Measurements from ENCODE around the gene NRXN3. TPM values are rescaled to one million over a fixed set of nuclear protein-coding genes. Genes with fewer than 3 reads are reported as not detected.

The NRXN3 gene
- polyA plus RNA-seq, 1 experiment: 7.0 TPM

DNA sequence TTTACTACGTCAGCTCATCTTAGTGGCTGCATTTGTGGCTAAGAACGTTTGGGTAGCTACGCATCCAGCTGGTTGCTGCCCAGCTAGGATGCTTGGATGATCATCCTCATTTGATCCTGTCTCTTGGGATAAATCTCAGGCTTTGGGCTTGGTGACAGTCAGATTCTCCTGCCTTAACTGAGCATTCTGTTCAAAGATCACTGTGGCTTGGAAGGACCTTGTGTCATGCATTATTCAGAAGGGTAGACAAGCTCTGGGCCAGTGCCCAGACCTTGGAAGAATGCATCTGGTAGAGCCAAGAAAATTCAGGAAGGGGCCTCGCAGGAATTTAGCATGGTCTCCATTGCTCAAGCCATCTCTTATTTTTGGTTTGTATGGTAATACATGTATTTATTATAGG, 188.4 kb downstream of the NRXN3 start:
- TF ChIP-seq, protein P1, sequence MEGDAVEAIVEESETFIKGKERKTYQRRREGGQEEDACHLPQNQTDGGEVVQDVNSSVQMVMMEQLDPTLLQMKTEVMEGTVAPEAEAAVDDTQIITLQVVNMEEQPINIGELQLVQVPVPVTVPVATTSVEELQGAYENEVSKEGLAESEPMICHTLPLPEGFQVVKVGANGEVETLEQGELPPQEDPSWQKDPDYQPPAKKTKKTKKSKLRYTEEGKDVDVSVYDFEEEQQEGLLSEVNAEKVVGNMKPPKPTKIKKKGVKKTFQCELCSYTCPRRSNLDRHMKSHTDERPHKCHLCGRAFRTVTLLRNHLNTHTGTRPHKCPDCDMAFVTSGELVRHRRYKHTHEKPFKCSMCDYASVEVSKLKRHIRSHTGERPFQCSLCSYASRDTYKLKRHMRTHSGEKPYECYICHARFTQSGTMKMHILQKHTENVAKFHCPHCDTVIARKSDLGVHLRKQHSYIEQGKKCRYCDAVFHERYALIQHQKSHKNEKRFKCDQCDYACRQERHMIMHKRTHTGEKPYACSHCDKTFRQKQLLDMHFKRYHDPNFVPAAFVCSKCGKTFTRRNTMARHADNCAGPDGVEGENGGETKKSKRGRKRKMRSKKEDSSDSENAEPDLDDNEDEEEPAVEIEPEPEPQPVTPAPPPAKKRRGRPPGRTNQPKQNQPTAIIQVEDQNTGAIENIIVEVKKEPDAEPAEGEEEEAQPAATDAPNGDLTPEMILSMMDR (IDR thresholded peaks at IDR 0.05; ENCODE audit: insufficient read depth, low read depth, low read length): no peak
- CTCF ChIA-PET: no interaction called here
- Histone ChIP-seq H3K4me3 (ENCODE audit: low read depth, low read length) (no peak overlapping the region), H3K27me3 (ENCODE audit: control insufficient read depth, insufficient read depth, low read length) (no peaks in the 10 kb centered on the region), H3K36me3 (ENCODE audit: control insufficient read depth, insufficient read depth, low read length) (no peaks in the 10 kb centered on the region)
- POLR2A ChIA-PET: no interaction called here
- DNase-seq (ENCODE audit: low read depth): no peak

DNA sequence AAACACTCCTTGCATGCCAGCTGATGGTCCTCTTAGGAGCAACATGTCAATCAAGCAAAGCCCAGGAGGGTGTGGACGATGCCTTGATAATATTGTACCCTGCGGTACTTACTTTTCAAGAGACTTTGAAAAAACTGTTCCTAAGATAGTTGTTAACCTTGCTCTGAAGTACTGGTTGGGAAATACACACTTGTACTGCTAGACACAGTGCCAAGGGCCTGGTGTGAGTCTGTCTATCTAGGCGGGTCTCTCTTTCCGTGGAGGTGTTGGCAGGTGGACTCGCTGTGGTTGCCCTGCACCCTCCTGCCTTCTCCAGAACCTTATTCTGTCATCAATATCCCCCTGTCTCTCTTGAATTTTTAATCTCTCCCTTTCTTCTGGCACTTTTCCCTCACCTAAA, 189.4 kb downstream of the NRXN3 start:
- Histone ChIP-seq H3K27me3 (ENCODE audit: control insufficient read depth, insufficient read depth, low read length) (no peaks in the 10 kb centered on the region), H3K36me3 (ENCODE audit: control insufficient read depth, insufficient read depth, low read length) (no peaks in the 10 kb centered on the region), H3K4me3 (ENCODE audit: low read depth, low read length) (no peak overlapping the region)
- CTCF ChIA-PET: no interaction called here
- TF ChIP-seq, protein P1 (IDR thresholded peaks at IDR 0.05; ENCODE audit: insufficient read depth, low read depth, low read length): no peak
- DNase-seq (ENCODE audit: low read depth): no peak
- POLR2A ChIA-PET: no interaction called here

DNA sequence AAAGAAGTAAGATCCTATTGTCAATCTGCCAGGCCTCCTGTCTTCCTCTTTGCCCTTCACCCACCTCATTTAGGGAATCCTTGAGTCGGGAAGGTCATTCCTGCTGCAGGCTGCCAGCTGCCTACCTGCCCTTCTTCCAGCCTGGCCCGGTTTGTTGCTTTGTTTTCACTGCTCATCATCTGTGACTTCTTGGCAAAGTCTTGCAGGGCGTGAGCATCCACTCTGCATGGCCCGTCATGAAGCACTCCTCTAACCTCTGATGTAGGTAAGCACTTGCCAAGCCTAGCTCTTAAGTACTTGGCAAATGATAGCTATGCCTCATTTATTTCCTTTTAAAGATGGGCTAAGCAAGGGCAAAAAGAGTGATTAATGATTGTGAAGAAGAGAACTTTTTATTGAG, 192.8 kb downstream of the NRXN3 start:
- POLR2A ChIA-PET: no interaction called here
- DNase-seq (ENCODE audit: low read depth): no peak
- Histone ChIP-seq H3K4me3 (ENCODE audit: low read depth, low read length) (no peak overlapping the region), H3K36me3 (ENCODE audit: control insufficient read depth, insufficient read depth, low read length) (no peaks in the 10 kb centered on the region), H3K27me3 (ENCODE audit: control insufficient read depth, insufficient read depth, low read length) (no peaks in the 10 kb centered on the region)
- CTCF ChIA-PET: interaction anchor here (0.6 kb wide), 1 partner anchor 20 kb away, joined by 3 read pairs; no protein-coding TSS in a partner anchor
- TF ChIP-seq, protein P1 (IDR thresholded peaks at IDR 0.05; ENCODE audit: insufficient read depth, low read depth, low read length): no peak

DNA sequence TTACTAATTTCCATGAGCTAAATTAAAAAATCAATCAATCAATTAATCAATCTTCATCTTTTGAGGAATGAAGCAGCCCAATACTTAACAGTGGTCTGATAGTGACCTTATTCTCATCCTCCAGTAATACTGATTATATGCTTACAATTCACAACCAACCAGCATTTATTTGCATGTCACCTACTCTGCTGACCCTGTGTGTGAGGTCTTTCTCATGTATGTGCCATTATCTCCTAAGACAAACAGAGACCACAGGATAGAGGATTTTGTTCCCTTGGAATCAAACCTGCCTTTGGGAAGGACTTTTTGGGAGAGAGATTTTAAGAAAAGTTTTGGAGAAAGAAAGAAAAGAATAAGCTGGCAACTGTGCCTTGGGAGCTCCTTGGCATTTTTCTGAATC, 197.2 kb downstream of the NRXN3 start:
- TF ChIP-seq, protein P1 (IDR thresholded peaks at IDR 0.05; ENCODE audit: insufficient read depth, low read depth, low read length): no peak
- POLR2A ChIA-PET: no interaction called here
- CTCF ChIA-PET: no interaction called here
- H3K4me3 ChIP-seq (ENCODE audit: low read depth, low read length): no peak overlapping the region
- no peaks in the 10 kb centered on the region for H3K27me3 ChIP-seq (ENCODE audit: control insufficient read depth, insufficient read depth, low read length)
- no peak for DNase-seq (ENCODE audit: low read depth)
- no peaks in the 10 kb centered on the region for H3K36me3 ChIP-seq (ENCODE audit: control insufficient read depth, insufficient read depth, low read length)

DNA sequence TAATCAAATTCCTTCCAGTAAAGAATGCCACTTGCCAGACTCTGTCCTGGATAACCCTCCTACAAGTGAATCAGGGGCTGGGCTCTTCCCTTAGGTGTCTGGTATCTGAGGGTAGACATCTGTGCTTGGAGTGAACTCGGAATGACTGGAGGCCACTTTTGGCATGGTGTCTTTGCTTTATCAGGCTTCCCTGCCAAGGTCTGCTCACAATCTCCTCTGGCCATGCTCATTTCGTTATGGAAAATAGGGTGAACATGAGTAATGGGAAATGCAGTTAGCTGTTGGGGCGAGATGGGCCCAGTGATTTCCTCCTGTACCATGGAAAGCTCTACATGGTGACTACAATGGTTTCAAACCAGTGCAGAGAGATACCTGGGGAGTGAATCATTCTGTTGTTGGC, 212.9 kb downstream of the NRXN3 start:
- H3K27me3 ChIP-seq (ENCODE audit: control insufficient read depth, insufficient read depth, low read length): no peaks in the 10 kb centered on the region
- no peaks in the 10 kb centered on the region for H3K36me3 ChIP-seq (ENCODE audit: control insufficient read depth, insufficient read depth, low read length)
- CTCF ChIA-PET: interaction anchor here (0.6 kb wide), 1 partner anchor 20 kb away, joined by 3 read pairs; no protein-coding TSS in a partner anchor
- DNase-seq (ENCODE audit: low read depth): no peak
- H3K4me3 ChIP-seq (ENCODE audit: low read depth, low read length): no peak overlapping the region
- POLR2A ChIA-PET: no interaction called here
- TF ChIP-seq, protein P1 (IDR thresholded peaks at IDR 0.05; ENCODE audit: insufficient read depth, low read depth, low read length): no peak

All from BJ (cell line).